CD4-positive, alpha-beta T cell treated with Interleukin-10 for 1 hour (primary cell): ENCODE results near the gene MYEOV.

Experiments
- DNase-seq: peaks from one replicate; pipeline ENCODE4 v3.0.0-alpha.2; 2020

The MYEOV gene

GRCh38 chr11:69267395-69267805 lies 26.6 kb upstream of the MYEOV start:
- DNase-seq: no peak

- DNase-seq: no peak
These were observed 25.0 kb upstream of the MYEOV start for GRCh38 chr11:69268911-69269310.

- no peak for DNase-seq
These were observed 24.6 kb upstream of the MYEOV start for GRCh38 chr11:69269388-69269787.

- no peak for DNase-seq
These were observed 23.8 kb upstream of the MYEOV start for GRCh38 chr11:69269926-69270697.

GRCh38 chr11:69270941-69271340 lies 23.0 kb upstream of the MYEOV start:
- no peak for DNase-seq

- DNase-seq: no peak
These were observed 21.9 kb upstream of the MYEOV start for GRCh38 chr11:69272055-69272454.

DNA sequence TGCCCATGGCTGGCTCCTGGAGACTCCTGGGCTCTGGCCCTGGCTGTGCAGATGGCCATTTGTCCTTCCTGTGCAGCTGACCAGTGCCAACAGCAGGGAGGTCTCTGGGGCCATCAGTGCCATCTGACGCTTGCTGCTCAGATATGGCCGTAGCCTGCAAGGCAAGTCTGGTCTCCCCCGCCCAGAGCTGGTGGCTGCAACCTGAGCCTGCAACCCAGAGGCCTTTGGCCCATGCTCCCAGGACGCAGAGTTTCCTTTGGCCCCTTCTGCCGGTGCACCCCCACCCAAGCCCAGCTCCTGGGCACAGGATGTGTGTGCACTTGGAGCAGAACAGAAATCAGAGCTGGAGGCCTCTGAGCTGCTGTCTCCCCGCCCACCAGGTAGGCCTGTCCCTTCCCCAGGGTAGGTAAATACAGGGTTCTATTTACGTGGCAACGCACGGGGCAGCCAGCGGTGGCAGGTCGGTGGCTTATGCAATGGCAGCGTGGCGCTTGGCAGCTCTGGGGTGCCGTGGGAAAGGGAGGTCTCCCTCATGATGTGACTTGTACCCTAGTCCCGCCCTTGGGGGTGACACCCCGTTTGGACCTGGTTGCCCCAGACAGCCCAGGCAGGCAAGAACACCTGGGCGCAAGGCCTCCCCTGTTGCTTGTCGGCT lies 21.0 kb upstream of the MYEOV start:
- no peak for DNase-seq

- no peak for DNase-seq
These were observed 20.4 kb upstream of the MYEOV start for GRCh38 chr11:69273571-69273970.

- no peak for DNase-seq
These were observed 19.4 kb upstream of the MYEOV start for GRCh38 chr11:69274531-69275016.

GRCh38 chr11:69275178-69275577 lies 18.8 kb upstream of the MYEOV start:
- DNase-seq: no peak

DNA sequence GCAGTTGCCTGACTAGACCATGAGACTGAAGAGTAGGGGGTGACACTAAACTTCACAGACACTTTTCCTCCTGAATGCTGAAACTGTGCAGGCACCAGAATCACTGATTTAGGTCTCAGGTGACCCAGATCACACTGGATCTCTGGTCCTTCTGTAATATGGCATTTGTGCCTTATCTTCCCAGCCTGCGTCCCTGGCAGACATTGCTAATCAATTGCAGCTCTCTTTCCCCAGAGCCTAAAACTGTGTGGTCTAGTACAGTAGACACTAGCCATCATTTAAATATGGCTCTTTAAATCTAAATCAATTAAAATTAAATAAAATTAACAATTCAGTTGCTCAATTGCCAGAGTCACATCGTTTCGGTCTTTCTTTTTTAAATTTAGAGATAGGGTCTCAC lies 17.8 kb upstream of the MYEOV start:
- DNase-seq: no peak

DNA sequence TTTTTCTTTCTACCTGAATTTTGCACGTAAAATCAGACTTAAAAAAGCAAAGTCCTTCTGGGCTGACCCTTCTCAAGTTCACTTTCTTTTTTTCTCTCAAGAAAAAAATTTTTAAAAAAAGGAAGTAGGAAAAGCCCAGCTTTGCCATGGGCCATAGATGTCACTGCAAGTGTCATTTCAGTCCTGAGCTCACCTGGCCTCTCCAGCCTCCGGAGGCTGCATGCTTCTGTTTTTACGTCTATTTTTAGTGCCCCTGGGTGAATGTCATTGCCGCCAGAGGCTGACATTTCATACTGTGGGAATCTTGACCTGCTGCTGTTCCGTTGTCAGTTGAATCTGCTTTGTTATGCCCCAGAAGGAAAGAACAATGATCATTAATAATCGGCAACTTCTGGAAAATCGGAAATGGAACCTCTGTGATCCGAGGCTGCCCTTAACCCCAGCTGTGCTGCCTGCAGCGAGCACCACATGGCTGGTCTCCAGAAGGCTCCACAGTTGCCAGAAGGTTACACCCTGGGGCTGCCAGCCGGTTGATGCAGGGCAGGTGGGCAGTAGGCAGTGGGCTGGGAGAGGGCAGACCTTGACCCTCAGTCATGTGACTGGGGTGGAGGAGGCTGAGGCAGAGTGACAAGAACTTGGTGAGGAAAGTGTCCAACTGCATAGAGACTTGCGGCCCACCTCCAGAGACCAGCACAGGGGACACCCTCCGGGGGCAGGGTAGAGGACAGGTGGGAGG lies 16.7 kb upstream of the MYEOV start:
- no peak for DNase-seq

DNA sequence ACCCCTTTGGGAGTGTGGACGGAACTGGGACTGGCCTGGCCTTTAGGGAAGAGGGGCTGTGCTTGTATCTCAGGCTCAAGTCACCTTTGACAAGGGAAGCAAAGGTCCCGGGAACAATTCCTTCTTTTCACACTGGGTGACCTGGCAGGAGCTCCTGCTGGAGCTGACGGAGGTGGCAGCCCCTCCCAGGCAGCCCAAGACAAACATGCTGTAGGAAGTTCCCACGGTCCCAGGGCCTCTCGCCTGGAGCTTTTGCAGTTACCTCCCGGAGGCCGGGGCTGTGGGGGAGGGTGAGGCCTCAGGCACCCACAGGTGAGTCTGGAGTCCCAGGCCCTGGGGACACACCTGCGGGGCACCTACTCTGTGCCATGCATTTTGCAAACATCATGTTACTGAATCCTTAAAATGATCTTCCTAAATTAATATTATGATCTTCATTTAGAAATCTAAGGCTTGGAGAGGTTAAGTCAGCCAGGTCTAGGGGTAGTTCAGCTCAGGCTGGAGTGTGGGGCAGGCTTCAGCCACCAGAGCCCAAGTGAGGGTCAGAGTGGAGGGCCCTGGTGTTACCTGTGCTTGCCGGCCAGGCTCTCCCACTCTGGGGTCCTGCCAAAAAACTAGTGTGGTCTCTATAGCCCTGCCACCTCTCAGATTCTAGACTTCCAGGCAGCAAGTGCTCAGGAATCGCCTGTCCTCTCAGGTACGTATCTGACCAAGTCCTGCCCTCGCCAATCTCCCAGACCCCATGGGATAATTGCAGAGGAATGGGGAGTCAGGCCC lies 15.7 kb upstream of the MYEOV start:
- no peak for DNase-seq

DNA sequence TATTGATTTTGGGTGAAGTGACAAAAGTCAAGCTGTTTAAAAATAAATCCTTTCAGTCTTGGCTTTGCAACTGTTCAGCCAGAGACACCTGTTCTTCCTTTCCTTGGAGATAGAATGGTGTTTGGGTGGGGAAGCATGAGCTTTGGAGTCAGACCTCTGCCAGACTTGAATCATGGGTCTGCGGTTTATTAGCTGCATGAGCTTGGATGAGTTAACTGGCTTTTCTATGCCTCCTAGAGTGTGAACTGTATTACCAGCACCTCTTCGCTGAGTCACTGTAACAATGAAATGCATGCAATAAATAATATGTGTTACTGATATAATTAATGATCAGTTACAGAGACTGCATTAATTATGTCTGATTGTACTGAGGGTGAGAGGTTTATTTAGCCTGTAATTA lies 13.5 kb upstream of the MYEOV start:
- no peak for DNase-seq

DNA sequence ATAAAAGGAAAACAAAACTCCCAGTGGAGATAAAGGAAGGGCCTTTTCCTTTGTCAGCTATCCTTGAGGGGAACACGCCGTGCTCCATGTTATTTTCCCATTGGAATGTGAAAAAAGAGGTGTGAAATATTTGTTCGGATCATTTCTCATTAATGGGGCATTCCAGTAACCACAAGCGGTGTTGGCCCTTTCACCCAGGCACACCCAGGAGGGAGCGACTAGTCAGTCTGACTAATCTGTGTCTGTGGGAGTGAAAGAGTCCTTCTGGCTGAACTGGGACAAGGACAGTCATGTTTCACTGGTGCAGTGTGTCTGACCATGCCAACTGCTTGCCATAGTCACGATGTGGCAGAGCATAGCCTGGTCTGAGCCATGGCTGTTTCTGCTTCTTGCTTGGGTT lies 13.0 kb upstream of the MYEOV start:
- DNase-seq: no peak

DNA sequence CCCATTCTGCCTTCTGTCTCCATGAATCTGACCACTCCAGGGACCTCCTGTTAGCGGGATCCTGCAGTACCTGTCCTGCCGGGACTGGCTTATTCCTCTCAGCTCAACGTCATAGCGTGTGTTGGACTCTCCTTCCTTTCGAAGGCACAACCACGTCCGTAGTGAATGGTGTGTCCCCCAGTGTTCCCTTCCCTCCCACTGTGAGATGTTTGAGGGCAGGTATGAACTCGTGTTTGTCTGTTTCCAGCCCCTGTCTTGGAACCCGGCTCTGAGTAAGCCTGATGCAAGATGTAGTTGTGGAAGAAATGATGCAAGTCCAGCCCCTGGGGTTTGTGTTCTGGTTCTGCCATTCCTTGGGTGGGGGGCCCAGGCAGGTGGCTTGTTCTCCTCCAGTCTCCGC lies 10.5 kb upstream of the MYEOV start:
- no peak for DNase-seq

DNA sequence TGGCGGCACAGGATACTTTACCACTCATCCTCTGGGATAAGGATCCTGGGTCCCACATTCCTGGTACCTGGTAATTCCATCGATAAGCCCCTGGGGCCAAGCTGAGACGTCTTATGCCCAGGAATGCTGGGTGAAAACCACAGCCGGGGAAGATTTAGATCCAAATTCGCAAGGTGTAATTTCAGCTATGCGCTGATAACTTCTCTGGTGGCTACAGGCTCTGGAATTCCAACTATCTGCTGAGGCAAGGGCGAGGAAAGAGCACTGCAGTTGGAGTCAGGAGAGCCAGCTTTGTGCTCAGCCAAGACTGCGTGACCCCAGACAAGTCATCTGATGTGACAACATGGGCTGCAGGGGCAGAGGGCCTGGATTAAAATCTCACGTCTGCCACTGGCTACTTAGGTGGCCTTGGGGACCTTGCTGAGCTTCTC lies 9.9 kb upstream of the MYEOV start:
- DNase-seq: no peak

GRCh38 chr11:69285091-69285490 lies 8.9 kb upstream of the MYEOV start:
- DNase-seq: no peak

- DNase-seq: no peak
These were observed 8.2 kb upstream of the MYEOV start for GRCh38 chr11:69285766-69286165.

DNA sequence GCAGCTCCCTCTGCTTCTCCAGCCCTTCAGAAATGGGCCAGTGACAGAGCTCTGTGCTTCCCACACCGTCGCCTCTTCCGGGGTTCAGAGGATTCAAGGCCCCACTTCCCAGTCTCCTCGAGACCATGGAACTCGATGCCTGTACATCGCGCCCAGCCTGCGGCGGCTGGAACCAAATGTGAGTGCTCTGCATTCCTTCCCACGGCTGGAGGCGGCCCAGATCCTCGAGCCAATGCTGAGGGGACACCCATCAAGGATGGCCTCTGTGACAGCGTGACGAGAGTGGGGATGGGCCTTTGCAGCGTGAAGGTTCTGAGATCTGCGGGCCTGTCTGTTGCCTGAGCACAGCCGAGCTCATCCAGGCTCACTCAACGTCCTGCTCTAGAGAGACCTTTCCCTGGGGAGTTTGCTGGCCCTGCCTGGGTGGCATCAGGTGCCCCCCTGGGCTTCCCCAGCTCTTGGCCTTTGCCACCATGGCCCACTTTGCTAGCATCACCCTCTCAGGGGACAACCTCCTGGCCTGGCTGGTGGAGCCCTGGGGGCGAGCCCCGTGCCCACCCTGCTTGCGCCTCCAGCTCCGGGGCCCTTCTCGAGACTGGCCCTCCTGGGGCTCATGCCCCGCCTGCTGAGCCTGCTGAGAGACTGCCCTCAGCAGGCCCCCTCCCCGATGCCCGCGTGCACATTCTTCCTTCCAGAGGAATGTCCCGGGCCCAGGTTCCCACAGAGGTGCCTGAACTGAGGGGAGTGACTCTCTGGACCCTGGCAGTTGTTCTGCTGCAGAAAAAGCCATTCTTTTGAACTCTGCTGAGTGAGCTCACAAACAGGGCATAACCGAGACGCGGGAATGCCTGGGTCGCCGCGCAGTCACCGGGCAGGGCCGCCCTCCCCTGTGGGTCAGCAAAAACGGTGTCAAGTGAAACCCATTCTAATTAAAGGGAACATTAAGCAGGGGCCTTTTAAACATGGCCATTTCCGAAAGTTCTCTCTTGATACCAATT lies 7.3 kb upstream of the MYEOV start:
- no peak for DNase-seq

DNA sequence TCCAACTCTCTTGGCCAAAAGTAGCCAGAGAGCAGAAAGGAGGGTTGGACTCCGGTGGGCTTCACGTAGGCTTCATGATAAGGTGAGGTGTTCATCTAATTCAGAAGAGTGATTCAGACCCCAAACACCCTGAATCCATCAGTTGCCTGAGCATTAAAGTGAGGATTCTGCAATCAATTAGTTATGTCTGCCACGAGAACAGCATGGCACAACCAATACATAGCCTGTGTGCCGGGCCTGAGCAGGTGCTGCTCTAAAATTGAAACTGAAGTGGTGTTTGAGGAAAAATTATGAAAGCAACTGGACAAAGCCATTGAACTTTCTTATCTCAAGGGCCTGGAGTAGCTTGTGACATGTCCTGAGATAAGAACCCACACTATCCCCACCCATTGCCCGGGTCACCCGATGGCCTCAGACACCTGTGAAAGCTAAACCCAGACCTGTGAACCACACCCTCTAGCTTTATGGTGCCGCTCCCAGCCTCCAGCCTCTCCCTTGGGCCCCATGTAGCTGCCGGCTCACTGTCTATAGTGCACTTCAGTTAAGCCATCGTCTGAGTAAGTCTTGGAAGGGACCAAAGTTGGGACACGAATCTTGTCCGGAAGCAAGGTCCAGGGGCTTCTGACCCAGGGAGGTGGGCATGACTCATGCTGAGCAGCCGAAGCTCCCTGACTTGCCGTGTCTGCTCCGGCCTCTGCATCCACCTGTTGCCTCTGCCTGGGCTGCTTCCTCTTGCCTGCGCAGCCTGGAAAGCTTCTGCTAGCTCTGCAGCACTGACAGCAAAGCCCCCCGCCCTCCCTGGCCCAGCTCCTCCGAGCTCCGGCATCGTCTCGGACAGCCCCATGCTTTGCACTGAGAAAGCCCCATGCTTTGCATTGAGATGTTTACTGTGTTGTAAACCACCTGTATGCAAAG lies 5.7 kb upstream of the MYEOV start:
- no peak for DNase-seq
